NT2/D1 (cell line): ENCODE data around the gene WNT2B.

ENCODE experiments used
- SUZ12 ChIP-seq: IDR thresholded peaks from 2 replicates; pipeline ENCODE4 v1.6.1; 2011; ENCODE audit not compliant: insufficient read length, insufficient read depth; ENCODE audit errors: extremely low read depth
- YY1 ChIP-seq: IDR thresholded peaks from 2 replicates; pipeline ENCODE4 v1.6.1; 2011; ENCODE audit not compliant: insufficient read length, insufficient read depth

DNA sequence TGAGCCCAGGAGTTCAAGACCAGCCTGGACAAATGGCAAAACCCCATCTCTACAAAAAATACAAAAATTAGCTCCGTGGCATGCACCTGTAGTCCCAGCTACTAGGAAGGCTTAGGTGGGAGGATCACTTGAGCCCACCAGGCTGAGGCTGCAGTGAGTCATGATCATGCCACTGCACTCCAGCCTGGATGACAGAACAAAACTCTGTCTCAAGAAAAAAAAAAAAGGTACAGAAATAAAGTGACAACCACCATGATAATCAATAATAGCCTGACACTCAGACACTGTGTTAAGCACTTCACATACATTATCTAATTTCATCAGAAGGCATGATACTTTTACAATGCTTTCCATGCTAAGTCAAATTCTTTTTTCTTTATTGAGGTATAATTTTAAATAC lies 57.0 kb downstream of the WNT2B start:
- no peak for TF ChIP-seq SUZ12
- TF ChIP-seq YY1: no peak
